OCI-LY3 (cell line): ENCODE measurements around the gene RLF.

ENCODE experiments used
- H2AFZ ChIP-seq: fragments of 200-600, 300-600 bp; shearing (Covaris generic); 2 replicates; pipeline ENCODE4 v1.6.0; 2014; ENCODE audit warnings: antibody characterized with exemption, low read depth, low read length
- H3K27ac ChIP-seq: fragments of 200-600, 300-600 bp; sonication (generic); 2 replicates; pipeline ENCODE4 v1.5.1; 2014; ENCODE audit warnings: mild to moderate bottlenecking, low read length, moderate library complexity, mixed read lengths
- H3K27me3 ChIP-seq: fragments of 200-600, 300-600 bp; sonication (generic); 2 replicates; pipeline ENCODE4 v1.6.1; 2014; ENCODE audit warnings: low read depth, low read length, mixed read lengths
- H3K36me3 ChIP-seq: fragments of 200-600, 300-600 bp; sonication (generic); replicated peaks from 2 replicates; pipeline ENCODE3; 2014; ENCODE audit warnings: low read depth, low read length, mixed read lengths
- H3K4me1 ChIP-seq: fragments of 300-600, 200-600 bp; sonication (generic); 2 replicates; pipeline ENCODE4 v1.6.1; 2014; ENCODE audit warnings: low read length, mixed read lengths
- H3K4me2 ChIP-seq: fragments of 200-600, 300-600 bp; sonication (generic); 2 replicates; pipeline ENCODE4 v1.6.1; 2014; ENCODE audit warnings: low read length, mixed read lengths
- H3K4me3 ChIP-seq: fragments of 300-600, 200-600 bp; sonication (generic); 2 replicates; pipeline ENCODE4 v1.5.1; 2014; ENCODE audit warnings: antibody characterized with exemption, mild to moderate bottlenecking, low read length, moderate library complexity
- H3K79me2 ChIP-seq: fragments of 300-600, 200-600 bp; shearing (Covaris generic); 2 replicates; pipeline ENCODE4 v1.6.1; 2014; ENCODE audit warnings: mild to moderate bottlenecking, low read length, mixed read lengths
- H3K9ac ChIP-seq: fragments of 300-600, 200-600 bp; shearing (Covaris generic); 2 replicates; pipeline ENCODE4 v1.6.0; 2014; ENCODE audit warnings: mild to moderate bottlenecking, low read length, moderate library complexity
- H3K9me3 ChIP-seq: fragments of 200-600, 300-600 bp; shearing (Covaris generic); 2 replicates; pipeline ENCODE4 v1.6.1; 2014; ENCODE audit warnings: low read length, mixed read lengths; ENCODE audit not compliant: insufficient read depth
- H4K20me1 ChIP-seq: fragments of 200-600, 300-600 bp; sonication (generic); 2 replicates; pipeline ENCODE4 v1.6.1; 2016; ENCODE audit warnings: low read length, mixed read lengths; ENCODE audit not compliant: insufficient read depth
- EZH2phosphoT487 ChIP-seq: fragments of 200-600 bp; shearing (Covaris generic); IDR thresholded peaks from 2 replicates; pipeline ENCODE4 v1.6.1; 2018; ENCODE audit warnings: antibody characterized with exemption, mixed run types, low read depth
- TF ChIP-seq, protein P1 (sequence below): fragments of 200-600, 300-600 bp; sonication (generic); IDR thresholded peaks from 2 replicates; pipeline ENCODE4 v1.5.1; 2014; ENCODE audit warnings: antibody characterized with exemption, low read length, low read depth

RLF gene

DNA sequence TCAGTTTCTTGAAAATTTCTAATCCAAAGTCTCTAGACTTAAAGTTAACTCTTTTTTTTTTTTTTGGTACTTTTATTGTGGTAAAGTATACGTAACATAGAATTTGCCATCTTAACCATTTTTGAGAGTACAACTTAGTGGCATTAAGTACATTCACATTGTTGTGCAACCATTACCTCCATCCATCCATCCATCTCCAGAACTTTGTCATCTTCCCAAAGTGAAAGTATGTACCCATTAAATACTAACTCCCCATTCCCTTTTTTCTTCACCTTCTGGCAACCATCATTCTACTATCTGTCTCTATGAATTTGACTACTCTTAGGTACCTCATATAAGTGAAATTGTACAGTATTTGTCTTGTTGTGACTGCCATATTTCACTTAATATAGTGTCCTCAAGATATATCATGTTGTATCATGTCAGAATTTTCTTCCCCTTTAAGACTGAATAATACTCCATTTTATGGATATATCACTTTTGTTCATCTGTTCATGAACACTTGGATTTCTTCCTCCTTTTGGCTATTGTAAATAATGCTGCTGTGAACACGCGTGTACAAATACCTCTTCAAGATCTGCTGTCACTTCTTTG is 18.4 kb downstream of the RLF start:
- no peak overlapping the region for H3K4me2 ChIP-seq
- TF ChIP-seq EZH2phosphoT487, result no peak
- TF ChIP-seq, protein P1, sequence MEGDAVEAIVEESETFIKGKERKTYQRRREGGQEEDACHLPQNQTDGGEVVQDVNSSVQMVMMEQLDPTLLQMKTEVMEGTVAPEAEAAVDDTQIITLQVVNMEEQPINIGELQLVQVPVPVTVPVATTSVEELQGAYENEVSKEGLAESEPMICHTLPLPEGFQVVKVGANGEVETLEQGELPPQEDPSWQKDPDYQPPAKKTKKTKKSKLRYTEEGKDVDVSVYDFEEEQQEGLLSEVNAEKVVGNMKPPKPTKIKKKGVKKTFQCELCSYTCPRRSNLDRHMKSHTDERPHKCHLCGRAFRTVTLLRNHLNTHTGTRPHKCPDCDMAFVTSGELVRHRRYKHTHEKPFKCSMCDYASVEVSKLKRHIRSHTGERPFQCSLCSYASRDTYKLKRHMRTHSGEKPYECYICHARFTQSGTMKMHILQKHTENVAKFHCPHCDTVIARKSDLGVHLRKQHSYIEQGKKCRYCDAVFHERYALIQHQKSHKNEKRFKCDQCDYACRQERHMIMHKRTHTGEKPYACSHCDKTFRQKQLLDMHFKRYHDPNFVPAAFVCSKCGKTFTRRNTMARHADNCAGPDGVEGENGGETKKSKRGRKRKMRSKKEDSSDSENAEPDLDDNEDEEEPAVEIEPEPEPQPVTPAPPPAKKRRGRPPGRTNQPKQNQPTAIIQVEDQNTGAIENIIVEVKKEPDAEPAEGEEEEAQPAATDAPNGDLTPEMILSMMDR, result no peak
- H3K4me3 ChIP-seq, result no peak overlapping the region
- no peaks in the 10 kb centered on the region for H3K27me3 ChIP-seq
- no peak overlapping the region for H2AFZ ChIP-seq
- peaks cover 19% of the 10 kb centered on the region for H3K4me1 ChIP-seq
- H3K27ac ChIP-seq, result no peak overlapping the region
- H3K36me3 ChIP-seq, result no peaks in the 10 kb centered on the region
- no peaks in the 10 kb centered on the region for H3K9me3 ChIP-seq
- peaks cover 88% of the 10 kb centered on the region for H4K20me1 ChIP-seq
- H3K79me2 ChIP-seq, result peaks cover 98% of the 10 kb centered on the region
- H3K9ac ChIP-seq, result no peak overlapping the region

DNA sequence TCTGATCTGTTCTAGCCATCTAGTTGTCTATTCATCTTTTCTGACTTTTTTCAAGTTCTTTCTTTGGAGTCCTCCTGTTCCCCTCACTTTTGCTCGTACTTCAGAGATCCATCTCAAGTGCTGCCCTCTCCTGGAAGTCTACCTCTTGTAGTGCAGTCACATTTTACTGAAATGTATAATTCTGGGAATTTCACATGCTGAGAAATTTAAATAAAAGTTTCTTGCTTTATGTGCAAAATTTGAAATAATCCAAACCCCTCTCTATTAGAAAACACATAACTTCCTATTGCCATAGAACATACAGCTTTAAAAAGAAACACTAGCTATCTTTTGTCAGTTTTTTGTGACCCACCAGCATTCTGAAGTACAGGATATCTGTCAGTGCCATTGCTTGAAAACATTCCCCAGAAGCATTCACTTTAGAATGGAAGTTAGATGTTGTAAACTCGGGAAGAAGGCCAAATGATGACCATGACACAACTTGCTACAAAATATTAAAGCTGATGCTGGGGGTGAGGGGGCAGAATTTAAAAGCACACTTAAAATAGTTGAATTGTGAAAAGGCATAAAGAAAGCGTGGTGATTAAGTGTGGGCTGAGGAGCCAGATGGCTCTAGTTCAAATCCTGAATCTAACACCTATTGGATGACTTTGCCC is 22.0 kb downstream of the RLF start:
- Histone ChIP-seq H3K9me3 (no peaks in the 10 kb centered on the region), H3K36me3 (no peaks in the 10 kb centered on the region), H3K9ac (no peak overlapping the region), H4K20me1 (peaks cover 94% of the 10 kb centered on the region), H3K4me2 (no peak overlapping the region), H3K27me3 (no peaks in the 10 kb centered on the region), H3K79me2 (peaks cover 95% of the 10 kb centered on the region), H2AFZ (no peak overlapping the region), H3K27ac (no peak overlapping the region), H3K4me1 (peaks cover 51% of the 10 kb centered on the region), H3K4me3 (no peak overlapping the region)
- no peak for TF ChIP-seq EZH2phosphoT487
- TF ChIP-seq, protein P1, result peak; percentile 58

DNA sequence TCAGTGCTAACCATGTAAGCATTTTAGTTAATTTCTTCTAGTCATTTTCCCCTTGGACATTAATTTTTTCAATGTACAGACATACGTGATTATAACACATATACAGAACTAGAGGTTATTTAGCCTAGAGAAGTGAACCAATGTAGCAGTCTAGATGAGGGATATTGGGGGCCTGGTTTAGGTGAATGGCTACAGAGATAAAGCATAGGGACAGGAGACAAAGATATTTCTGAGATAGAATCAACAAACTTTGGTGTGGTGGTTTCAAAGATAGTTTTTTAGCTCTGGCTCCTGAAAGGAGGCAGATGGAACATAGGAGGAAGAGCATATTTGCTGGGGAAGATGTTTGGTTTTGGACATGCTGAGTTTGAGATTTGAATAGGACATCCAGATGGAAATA is 23.0 kb downstream of the RLF start:
- Histone ChIP-seq H3K79me2 (peaks cover 95% of the 10 kb centered on the region), H3K9ac (no peak overlapping the region), H3K27ac (no peak overlapping the region), H3K27me3 (no peaks in the 10 kb centered on the region), H4K20me1 (peaks cover 92% of the 10 kb centered on the region), H2AFZ (no peak overlapping the region), H3K4me1 (peaks cover 51% of the 10 kb centered on the region), H3K36me3 (peaks cover 3% of the 10 kb centered on the region), H3K4me2 (no peak overlapping the region), H3K4me3 (no peak overlapping the region), H3K9me3 (no peaks in the 10 kb centered on the region)
- TF ChIP-seq, protein P1, result no peak
- no peak for TF ChIP-seq EZH2phosphoT487

DNA sequence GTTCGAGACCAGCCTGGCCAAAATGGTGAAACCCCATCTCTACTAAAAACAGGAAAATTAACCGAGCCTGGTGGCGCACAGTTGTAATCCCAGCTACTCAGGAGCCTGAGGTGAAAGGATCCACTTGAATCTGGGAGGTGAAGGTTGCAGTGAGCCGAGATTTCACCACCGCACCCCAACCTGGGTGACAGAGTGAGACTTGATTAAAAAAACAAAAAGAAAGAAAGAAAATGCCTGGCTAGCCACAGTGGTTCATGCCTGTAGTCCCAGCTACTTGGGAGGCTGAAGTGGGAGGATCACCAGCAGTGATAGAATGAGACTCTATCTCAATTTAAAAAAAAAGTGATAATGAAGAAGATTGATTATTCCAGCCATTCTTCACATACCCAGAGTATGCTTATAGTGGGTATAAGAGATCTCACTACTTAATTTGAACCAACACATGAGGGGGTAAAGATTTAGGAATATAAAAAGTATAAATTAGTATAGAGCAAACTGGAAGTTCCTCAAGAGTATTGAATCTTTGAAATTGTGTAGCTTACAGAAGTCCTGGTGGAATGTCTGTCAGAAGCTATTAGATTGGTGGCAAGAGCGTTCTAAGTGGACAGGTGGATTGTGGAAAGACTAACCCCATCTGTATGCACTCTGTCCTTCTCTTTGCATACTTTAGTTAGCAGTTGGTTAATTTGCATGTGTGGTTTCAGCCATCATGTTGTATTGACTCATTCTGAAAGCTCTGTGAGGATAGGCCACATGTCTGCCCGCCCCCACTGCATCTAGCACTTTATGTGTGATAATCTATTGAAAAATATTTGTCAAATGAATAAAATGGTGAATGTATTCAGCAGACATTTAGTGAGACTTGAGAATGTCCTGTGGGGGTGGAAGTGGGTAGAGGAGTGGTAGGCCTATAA is 25.0 kb downstream of the RLF start:
- H4K20me1 ChIP-seq, result peaks cover 81% of the 10 kb centered on the region

More for the DNA sequence above, 25.0 kb downstream of the RLF start:
- no peak for TF ChIP-seq EZH2phosphoT487
- TF ChIP-seq, protein P1, result no peak
- no peaks in the 10 kb centered on the region for H3K9me3 ChIP-seq
- peak overlapping the region; percentile 35 for H3K27ac ChIP-seq
- peaks cover 80% of the 10 kb centered on the region for H3K79me2 ChIP-seq
- H3K9ac ChIP-seq, result no peak overlapping the region
- H3K4me2 ChIP-seq, result peak overlapping the region; percentile 63
- no peaks in the 10 kb centered on the region for H3K27me3 ChIP-seq
- H2AFZ ChIP-seq, result no peak overlapping the region
- H3K4me1 ChIP-seq, result peaks cover 51% of the 10 kb centered on the region
- peaks cover 19% of the 10 kb centered on the region for H3K36me3 ChIP-seq
- H3K4me3 ChIP-seq, result peak overlapping the region; percentile 29
